ENCODE data around the gene PTCH1.
A peak's percentile ranks its signal among the peaks of the same experiment; 100 is the strongest.

Gene PTCH1

DNA sequence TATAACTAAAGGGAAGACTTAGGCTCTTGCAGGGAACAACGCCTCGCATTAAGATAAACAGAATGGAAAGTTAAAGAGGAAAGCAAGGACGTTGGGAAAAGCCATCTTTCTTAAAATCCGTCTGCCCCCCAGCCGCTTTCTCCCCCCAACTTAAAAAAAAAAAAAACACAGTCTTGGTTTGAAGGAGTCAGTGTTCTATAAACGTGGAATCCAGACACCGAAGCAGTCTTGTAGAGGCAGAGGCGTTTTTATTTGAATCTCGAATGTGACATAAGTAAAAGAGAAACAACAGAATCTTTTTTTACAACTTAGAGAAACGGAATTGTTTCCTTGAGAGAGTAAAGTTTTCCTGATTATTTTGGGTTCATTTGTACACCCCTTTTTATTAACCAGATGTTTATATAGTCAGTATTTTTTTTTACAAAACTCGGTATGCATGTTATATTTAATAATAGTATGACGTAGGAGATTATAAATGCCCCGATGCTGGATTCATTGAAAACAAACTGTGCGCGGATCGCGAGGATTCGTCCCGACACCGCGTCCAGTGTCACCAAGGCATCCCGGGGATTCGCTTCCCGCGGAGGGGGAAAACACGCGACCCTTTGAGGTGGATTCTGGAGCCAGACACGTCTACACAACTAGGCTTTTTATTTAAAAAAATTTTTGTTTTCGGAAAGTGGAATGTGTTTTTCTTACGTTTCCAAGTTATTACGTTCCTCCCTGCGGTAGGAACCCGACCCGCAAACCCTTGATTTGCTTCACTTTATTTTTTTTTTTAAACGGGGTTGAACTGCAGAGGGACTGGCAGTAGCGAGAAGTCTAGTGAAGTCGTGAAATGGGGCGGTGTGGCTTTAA, 6.7 kb downstream of the PTCH1 start:
- peak overlapping the region; percentile 99 for H3K9ac ChIP-seq (ENCODE audit: low read length)
- no peak overlapping the region for H3K27ac ChIP-seq (ENCODE audit: low read length)
- no peaks in the 10 kb centered on the region for H3K27me3 ChIP-seq (ENCODE audit: low read depth, low read length)
- no peaks in the 10 kb centered on the region for H3K9me3 ChIP-seq (ENCODE audit: insufficient read depth, low read length)
- peak overlapping the region; percentile 99 for H3K4me3 ChIP-seq (ENCODE audit: low read length)
- H4K20me1 ChIP-seq (ENCODE audit: insufficient read depth, low read length) = no peaks in the 10 kb centered on the region
- no peaks in the 10 kb centered on the region for H3K36me3 ChIP-seq (replicated peaks; ENCODE audit: low read depth, low read length)
- peak overlapping the region; percentile 79 for H2AFZ ChIP-seq (ENCODE audit: low read depth, low read length)
- peaks cover 18% of the 10 kb centered on the region for H3K4me1 ChIP-seq (ENCODE audit: low read length)
- peaks cover 29% of the 10 kb centered on the region for H3K79me2 ChIP-seq (ENCODE audit: low read length)
- TF ChIP-seq EZH2phosphoT487 (IDR thresholded peaks at IDR 0.05; ENCODE audit: low read depth) = no peak
- TF ChIP-seq, protein P1, sequence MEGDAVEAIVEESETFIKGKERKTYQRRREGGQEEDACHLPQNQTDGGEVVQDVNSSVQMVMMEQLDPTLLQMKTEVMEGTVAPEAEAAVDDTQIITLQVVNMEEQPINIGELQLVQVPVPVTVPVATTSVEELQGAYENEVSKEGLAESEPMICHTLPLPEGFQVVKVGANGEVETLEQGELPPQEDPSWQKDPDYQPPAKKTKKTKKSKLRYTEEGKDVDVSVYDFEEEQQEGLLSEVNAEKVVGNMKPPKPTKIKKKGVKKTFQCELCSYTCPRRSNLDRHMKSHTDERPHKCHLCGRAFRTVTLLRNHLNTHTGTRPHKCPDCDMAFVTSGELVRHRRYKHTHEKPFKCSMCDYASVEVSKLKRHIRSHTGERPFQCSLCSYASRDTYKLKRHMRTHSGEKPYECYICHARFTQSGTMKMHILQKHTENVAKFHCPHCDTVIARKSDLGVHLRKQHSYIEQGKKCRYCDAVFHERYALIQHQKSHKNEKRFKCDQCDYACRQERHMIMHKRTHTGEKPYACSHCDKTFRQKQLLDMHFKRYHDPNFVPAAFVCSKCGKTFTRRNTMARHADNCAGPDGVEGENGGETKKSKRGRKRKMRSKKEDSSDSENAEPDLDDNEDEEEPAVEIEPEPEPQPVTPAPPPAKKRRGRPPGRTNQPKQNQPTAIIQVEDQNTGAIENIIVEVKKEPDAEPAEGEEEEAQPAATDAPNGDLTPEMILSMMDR (IDR thresholded peaks at IDR 0.05; ENCODE audit: low read depth, low read length) = no peak
- H3K4me2 ChIP-seq (ENCODE audit: low read length) = peak overlapping the region; percentile 94

DNA sequence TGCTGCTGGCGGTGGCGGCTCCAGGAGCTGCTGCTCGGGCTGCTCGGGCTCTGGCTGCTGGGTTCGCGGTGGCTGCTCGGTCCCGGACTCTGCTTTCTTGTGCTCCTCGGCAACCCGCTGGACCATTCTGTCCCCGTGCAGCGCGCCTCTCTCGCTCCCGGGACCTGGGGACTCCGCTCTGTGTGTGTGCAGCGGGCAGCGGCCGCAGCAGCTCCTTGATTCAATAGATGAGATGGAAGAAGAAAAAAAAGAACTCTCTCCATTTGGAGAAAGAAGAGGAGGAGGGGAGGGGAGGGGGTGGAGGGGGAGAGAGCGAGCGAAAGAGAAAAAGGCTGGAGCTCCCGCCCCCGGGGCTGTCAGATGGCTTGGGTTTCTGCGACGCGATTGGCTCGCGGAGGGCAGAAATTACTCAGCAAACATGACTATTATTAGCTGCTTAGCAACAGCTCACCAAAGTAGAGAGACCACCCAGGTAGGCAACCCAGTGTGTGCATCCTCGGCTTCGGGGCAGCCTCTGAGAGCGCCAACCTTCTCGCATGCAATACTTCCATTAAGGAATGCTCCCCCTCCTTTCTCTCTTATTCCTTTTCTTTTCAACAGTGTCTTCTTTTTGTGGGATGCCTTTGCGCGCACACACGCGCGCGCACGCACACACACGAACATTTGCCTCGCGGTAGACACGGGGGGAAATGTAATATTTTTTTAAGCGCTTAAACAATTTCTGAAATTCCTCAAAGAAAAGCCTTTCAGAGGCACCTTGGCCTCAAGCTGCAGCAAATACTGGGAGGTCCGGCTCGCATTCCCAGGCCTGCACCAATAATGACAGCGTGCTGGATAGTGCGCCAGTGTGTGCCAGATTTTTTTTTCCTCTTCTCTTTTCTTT, 7.6 kb downstream of the PTCH1 start:
- Histone ChIP-seq H3K9me3 (ENCODE audit: insufficient read depth, low read length) (no peaks in the 10 kb centered on the region), H3K79me2 (ENCODE audit: low read length) (peaks cover 38% of the 10 kb centered on the region), H2AFZ (ENCODE audit: low read depth, low read length) (0 out of 2 replicates have a peak overlapping the region, but pooled peaks have one; percentile 48), H3K9ac (ENCODE audit: low read length) (peak overlapping the region; percentile 99), H3K4me3 (ENCODE audit: low read length) (peak overlapping the region; percentile 99), H4K20me1 (ENCODE audit: insufficient read depth, low read length) (peaks cover 3% of the 10 kb centered on the region; the same call in 1 of the 2 replicates), H3K27me3 (ENCODE audit: low read depth, low read length) (no peaks in the 10 kb centered on the region), H3K4me1 (ENCODE audit: low read length) (peaks cover 27% of the 10 kb centered on the region), H3K4me2 (ENCODE audit: low read length) (peak overlapping the region; percentile 94), H3K27ac (ENCODE audit: low read length) (peak overlapping the region; percentile 60), H3K36me3 (replicated peaks; ENCODE audit: low read depth, low read length) (no peaks in the 10 kb centered on the region)
- TF ChIP-seq, protein P1 (IDR thresholded peaks at IDR 0.05; ENCODE audit: low read depth, low read length) = no peak
- no peak for TF ChIP-seq EZH2phosphoT487 (IDR thresholded peaks at IDR 0.05; ENCODE audit: low read depth)

DNA sequence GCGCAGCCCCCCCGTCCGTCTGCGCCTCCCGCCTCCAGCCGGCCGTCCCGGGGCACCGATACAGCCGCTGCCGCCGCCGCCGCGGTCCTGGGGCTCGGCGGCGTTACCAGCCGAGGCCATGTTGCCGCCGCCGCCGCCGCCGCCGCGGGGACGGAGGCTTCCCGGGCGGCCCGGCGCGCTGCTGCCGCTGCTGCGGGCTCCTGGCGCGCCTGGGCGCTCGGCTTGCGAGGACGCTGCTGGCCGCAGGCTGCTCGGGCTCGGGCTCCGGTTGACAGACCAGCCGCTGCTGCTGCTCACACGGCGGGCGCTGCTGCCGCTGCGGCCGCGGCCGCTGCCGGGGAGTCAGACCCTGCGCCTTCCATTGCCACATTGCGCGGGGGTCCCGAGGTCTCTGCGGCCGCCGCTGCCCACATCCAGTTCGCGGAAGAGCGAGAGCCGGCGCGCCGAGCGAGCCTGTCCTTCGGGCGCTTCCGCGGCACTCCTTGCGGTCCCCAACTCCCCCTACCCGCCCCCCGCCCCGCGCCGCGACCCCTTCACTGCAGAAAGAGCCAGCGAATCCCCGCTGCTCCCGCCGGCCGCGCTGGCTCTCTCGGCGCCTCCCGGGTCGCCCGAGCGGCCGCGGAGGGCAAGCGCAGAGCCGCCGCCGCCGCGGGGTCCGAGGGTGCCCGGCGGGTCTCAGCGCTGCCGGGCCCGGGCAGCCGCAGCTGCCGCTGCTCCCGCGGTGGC, 8.4 kb downstream of the PTCH1 start:
- H3K27me3 ChIP-seq (ENCODE audit: low read depth, low read length) = no peaks in the 10 kb centered on the region
- peaks cover 29% of the 10 kb centered on the region for H3K4me1 ChIP-seq (ENCODE audit: low read length)
- peak overlapping the region; percentile 88 for H3K9ac ChIP-seq (ENCODE audit: low read length)
- peaks cover 42% of the 10 kb centered on the region for H3K79me2 ChIP-seq (ENCODE audit: low read length)
- peak overlapping the region; percentile 94 for H3K4me2 ChIP-seq (ENCODE audit: low read length)
- peak overlapping the region; percentile 99 for H3K4me3 ChIP-seq (ENCODE audit: low read length)
- H3K36me3 ChIP-seq (replicated peaks; ENCODE audit: low read depth, low read length) = no peaks in the 10 kb centered on the region
- H4K20me1 ChIP-seq (ENCODE audit: insufficient read depth, low read length) = peaks cover 3% of the 10 kb centered on the region; the same call in 1 of the 2 replicates
- peak overlapping the region; percentile 78 for H3K27ac ChIP-seq (ENCODE audit: low read length)
- TF ChIP-seq, protein P1 (IDR thresholded peaks at IDR 0.05; ENCODE audit: low read depth, low read length) = no peak
- TF ChIP-seq EZH2phosphoT487 (IDR thresholded peaks at IDR 0.05; ENCODE audit: low read depth) = no peak
- H2AFZ ChIP-seq (ENCODE audit: low read depth, low read length) = 0 out of 2 replicates have a peak overlapping the region, but pooled peaks have one; percentile 20
- H3K9me3 ChIP-seq (ENCODE audit: insufficient read depth, low read length) = no peaks in the 10 kb centered on the region
